ENCODE results near the gene NMT1.

DNA sequence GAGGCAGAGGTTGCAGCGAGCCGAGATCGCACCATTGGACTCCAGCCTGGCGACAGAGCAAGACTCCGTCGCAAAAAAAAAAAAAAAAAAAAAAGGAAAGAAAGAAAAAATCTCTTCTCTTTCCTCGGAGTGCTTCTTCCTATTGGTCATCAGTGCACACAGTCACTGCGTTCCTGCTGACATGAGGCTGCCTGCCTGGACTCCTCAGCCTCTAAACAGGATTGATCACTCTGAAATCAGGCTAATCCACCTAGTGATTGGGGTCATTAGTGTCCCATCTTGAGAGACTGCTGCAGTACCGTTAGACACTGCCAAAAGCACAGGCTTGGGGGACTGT lies 40.4 kb downstream of the NMT1 start:
- TF ChIP-seq, protein P1, sequence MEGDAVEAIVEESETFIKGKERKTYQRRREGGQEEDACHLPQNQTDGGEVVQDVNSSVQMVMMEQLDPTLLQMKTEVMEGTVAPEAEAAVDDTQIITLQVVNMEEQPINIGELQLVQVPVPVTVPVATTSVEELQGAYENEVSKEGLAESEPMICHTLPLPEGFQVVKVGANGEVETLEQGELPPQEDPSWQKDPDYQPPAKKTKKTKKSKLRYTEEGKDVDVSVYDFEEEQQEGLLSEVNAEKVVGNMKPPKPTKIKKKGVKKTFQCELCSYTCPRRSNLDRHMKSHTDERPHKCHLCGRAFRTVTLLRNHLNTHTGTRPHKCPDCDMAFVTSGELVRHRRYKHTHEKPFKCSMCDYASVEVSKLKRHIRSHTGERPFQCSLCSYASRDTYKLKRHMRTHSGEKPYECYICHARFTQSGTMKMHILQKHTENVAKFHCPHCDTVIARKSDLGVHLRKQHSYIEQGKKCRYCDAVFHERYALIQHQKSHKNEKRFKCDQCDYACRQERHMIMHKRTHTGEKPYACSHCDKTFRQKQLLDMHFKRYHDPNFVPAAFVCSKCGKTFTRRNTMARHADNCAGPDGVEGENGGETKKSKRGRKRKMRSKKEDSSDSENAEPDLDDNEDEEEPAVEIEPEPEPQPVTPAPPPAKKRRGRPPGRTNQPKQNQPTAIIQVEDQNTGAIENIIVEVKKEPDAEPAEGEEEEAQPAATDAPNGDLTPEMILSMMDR (IDR thresholded peaks at IDR 0.05), result no peak
- TF ChIP-seq FOXJ3 (CRISPR knock-in tag; IDR thresholded peaks at IDR 0.05; ENCODE audit: borderline replicate concordance), result no peak
- TF ChIP-seq ZNF121 (CRISPR knock-in tag; IDR thresholded peaks at IDR 0.05), result no peak
- TF ChIP-seq AFF4 (CRISPR knock-in tag; IDR thresholded peaks at IDR 0.05; ENCODE audit: borderline replicate concordance), result no peak
- no peak for TF ChIP-seq SMAD3 (CRISPR knock-in tag; IDR thresholded peaks at IDR 0.05; ENCODE audit: borderline replicate concordance)
- no peak for TF ChIP-seq ATF3 (CRISPR knock-in tag; conservative IDR thresholded peaks at IDR 0.05)
